ENCODE data around the gene CPNE2. TPM values are rescaled to one million over a fixed set of nuclear protein-coding genes. Genes with fewer than 3 reads are reported as not detected.

Gene CPNE2
- polyA plus RNA-seq, 2 of the 4 experiments (the other 2 are of a cell fraction) = 36.7 TPM

DNA sequence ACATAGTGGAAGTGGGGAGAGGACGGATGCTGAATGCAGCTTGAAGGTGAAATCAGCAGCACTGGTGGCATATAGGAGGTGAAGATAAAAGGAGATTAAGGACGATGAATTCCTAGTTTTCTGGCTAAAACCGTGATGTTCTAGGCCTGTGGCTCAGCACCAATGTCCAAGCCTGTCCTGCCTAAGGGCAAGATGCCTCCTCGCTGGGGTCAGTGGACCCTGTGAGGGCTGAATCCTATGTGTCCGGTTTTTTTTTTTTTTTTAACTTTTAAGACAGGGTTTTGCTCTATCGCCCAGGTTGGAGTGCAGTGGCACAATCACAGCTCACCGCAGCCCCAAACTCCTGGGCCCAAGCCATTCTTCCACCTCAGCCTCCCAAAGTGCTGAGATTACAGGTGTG lies 12.8 kb downstream of the CPNE2 start:
- CTCF ChIA-PET = interaction anchor here (1.0 to 8.4 kb wide), 4 partner anchors 12 to 312 kb away, joined by 4 to 72 read pairs (median 6); partner anchors contain the start of gene CPNE2
- DNase-seq (ENCODE audit: low read depth in 1 of 2, low spot score in 1 of 2) = no peak

DNA sequence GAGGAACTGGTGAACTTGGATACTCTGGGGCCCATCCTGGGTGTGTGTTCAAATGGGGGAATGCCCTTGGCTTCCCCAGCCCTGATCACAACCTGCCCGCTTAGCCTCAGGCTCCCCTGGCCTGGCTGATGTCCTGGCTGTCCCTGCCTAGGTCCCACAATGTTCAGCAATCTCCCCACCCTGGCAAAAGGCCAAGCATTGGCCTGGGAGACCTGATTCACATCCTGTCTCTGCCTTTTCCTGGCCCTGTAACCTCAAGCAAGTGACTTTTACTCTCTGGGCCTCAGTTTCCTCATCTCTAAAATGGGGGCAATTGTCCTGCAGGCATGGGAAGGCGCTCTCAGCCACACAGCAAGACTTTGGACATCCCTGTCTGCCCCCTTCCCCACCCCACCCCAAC lies 14.4 kb downstream of the CPNE2 start:
- 80% methylated on average over 2 of the region's 2 CpGs for WGBS (ENCODE audit: missing lambda C conversion rate)
- TF ChIP-seq CEBPB (IDR thresholded peaks at IDR 0.05) (no peak), KDM1A (IDR thresholded peaks at IDR 0.05; ENCODE audit: low read depth) (peak; percentile 42; the same call in 1 of the 2 replicates)
- no peak for FAIRE-seq
- Histone ChIP-seq H3K4me3 (no peak overlapping the region), H3K4me2 (no peak overlapping the region), H3K9me3 (no peaks in the 10 kb centered on the region), H3K4me1 (peaks cover 28% of the 10 kb centered on the region), H3K27ac (peak overlapping the region in 1 of 2 experiments; percentile 58; a peak in 2 of 6 replicates)
- POLR2A ChIA-PET = no interaction called here
- no peak for DNase-seq (ENCODE audit: low read depth in 1 of 2, low spot score in 1 of 2)
- ATAC-seq = peak; percentile 15 to 24; a peak in 2 of 6 replicates
- CTCF ChIA-PET = interaction anchor here (2.6 to 8.4 kb wide), 2 partner anchors 14 to 23 kb away, joined by 9 to 72 read pairs; partner anchors contain the start of gene CPNE2

More for the DNA sequence above, 12.8 kb downstream of the CPNE2 start:
- POLR2A ChIA-PET = interaction anchor here (0.8 kb wide), 1 partner anchor 13 kb away, joined by 3 read pairs; the partner anchor contains the start of gene CPNE2
- TF ChIP-seq CHD2 (IDR thresholded peaks at IDR 0.05; ENCODE audit: low read length, partially characterized antibody) = no peak
- TF ChIP-seq RCOR1 (IDR thresholded peaks at IDR 0.05; ENCODE audit: low read depth, low read length) = no peak
- no peak for TF ChIP-seq ZFP36 (IDR thresholded peaks at IDR 0.05; ENCODE audit: borderline replicate concordance, partially characterized antibody)
- no peak for TF ChIP-seq MAX (IDR thresholded peaks at IDR 0.05)
- TF ChIP-seq JUN (IDR thresholded peaks at IDR 0.05) = no peak
- no peak for TF ChIP-seq SMC3 (IDR thresholded peaks at IDR 0.05)
- no peak for TF ChIP-seq HOXB5 (CRISPR knock-in tag; IDR thresholded peaks at IDR 0.05)
- TF ChIP-seq EHF (CRISPR knock-in tag; IDR thresholded peaks at IDR 0.05) = no peak
- TF ChIP-seq ZNF302 (CRISPR knock-in tag; IDR thresholded peaks at IDR 0.05) = no peak
- TF ChIP-seq HMGXB4 (CRISPR knock-in tag; IDR thresholded peaks at IDR 0.05; ENCODE audit: borderline replicate concordance) = no peak
- no peak for TF ChIP-seq CTCF (IDR thresholded peaks at IDR 0.05)
- TF ChIP-seq, protein P1, sequence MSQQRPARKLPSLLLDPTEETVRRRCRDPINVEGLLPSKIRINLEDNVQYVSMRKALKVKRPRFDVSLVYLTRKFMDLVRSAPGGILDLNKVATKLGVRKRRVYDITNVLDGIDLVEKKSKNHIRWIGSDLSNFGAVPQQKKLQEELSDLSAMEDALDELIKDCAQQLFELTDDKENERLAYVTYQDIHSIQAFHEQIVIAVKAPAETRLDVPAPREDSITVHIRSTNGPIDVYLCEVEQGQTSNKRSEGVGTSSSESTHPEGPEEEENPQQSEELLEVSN (IDR thresholded peaks at IDR 0.05; ENCODE audit: borderline replicate concordance, low read depth) = no peak
- TF ChIP-seq ZSCAN20 (CRISPR knock-in tag; IDR thresholded peaks at IDR 0.05) = no peak
- TF ChIP-seq RAD21 (conservative IDR thresholded peaks at IDR 0.05 in 1 of 2, IDR thresholded peaks at IDR 0.05 in 1 of 2) = no peak
- ATAC-seq (no peak), FAIRE-seq (no peak)
- Histone ChIP-seq H3K4me2 (0 out of 3 replicates have a peak overlapping the region, but pooled peaks have one; percentile 12), H3K4me1 (peaks cover 32% of the 10 kb centered on the region), H3K27ac (peak overlapping the region in 1 of 2 experiments; percentile 73; a peak in 3 of 6 replicates), H3K4me3 (no peak overlapping the region), H3K9me3 (no peaks in the 10 kb centered on the region)
- WGBS (ENCODE audit: missing lambda C conversion rate) = 95% methylated on average over 7 of the region's 7 CpGs

GRCh38 chr16:57107321-57107922 lies 15.0 kb downstream of the CPNE2 start:
- H3K4me3 ChIP-seq = no peak overlapping the region
- ATAC-seq (no peak), FAIRE-seq (no peak), DNase-seq (ENCODE audit: low read depth in 1 of 2, low spot score in 1 of 2) (no peak)
- H3K4me1 ChIP-seq = peaks cover 28% of the 10 kb centered on the region
- TF ChIP-seq RCOR1 (IDR thresholded peaks at IDR 0.05; ENCODE audit: low read depth, low read length) (no peak), RNF2 (IDR thresholded peaks at IDR 0.05; ENCODE audit: borderline replicate concordance, low read depth) (no peak), ESRRA (IDR thresholded peaks at IDR 0.05; ENCODE audit: borderline replicate concordance, low read length) (no peak), SMC3 (IDR thresholded peaks at IDR 0.05) (no peak), FOXS1 (CRISPR knock-in tag; IDR thresholded peaks at IDR 0.05) (no peak), KDM5A (IDR thresholded peaks at IDR 0.05) (no peak), MAX (IDR thresholded peaks at IDR 0.05) (no peak), CBX8 (IDR thresholded peaks at IDR 0.05) (no peak)
- no peaks in the 10 kb centered on the region for H3K9me3 ChIP-seq
- 89% methylated on average over 9 of the region's 9 CpGs for WGBS (ENCODE audit: missing lambda C conversion rate)
- ChIA-PET POLR2A (interaction anchor here (0.7 kb wide), 1 partner anchor 62 kb away, joined by 4 read pairs; no protein-coding TSS in a partner anchor), CTCF (interaction anchor here (2.6 to 8.4 kb wide), 2 partner anchors 14 to 23 kb away, joined by 9 to 72 read pairs; partner anchors contain the start of gene CPNE2)
- peak overlapping the region in 1 of 2 experiments; percentile 58; a peak in 2 of 6 replicates for H3K27ac ChIP-seq
- no peak overlapping the region for H3K4me2 ChIP-seq

Data from A549 (cell line).